Stimulated activated CD4-positive, alpha-beta T cell treated with anti-CD3 and anti-CD28 coated beads, Interleukin-2, amount 100 ng/mL, for 24 hours (primary cell): Measurements from ENCODE around the gene HOXD3.

Source experiments
- DNase-seq, 2 donors: peaks; one replicate each; pipeline ENCODE4 v3.0.0-alpha.2; 2020

Gene HOXD3

GRCh38 chr2:176156807-176157498, at the start of gene HOXD3:
Gene HOXD3, plus strand, starts transcription at chr2:176157307. Its CDS starts 11,808 bp downstream, at chr2:176169115.
- no peak for DNase-seq

GRCh38 chr2:176107731-176108181, 49.4 kb upstream of the HOXD3 start:
- no peak for DNase-seq

- DNase-seq, result no peak
Observed at GRCh38 chr2:176109192-176109901, 47.8 kb upstream of the HOXD3 start.

- no peak for DNase-seq
Observed at GRCh38 chr2:176109946-176110345, 47.2 kb upstream of the HOXD3 start.

- no peak for DNase-seq
Observed at GRCh38 chr2:176110415-176111308, 46.4 kb upstream of the HOXD3 start.

GRCh38 chr2:176111309-176111663, 45.8 kb upstream of the HOXD3 start:
- no peak for DNase-seq

DNA sequence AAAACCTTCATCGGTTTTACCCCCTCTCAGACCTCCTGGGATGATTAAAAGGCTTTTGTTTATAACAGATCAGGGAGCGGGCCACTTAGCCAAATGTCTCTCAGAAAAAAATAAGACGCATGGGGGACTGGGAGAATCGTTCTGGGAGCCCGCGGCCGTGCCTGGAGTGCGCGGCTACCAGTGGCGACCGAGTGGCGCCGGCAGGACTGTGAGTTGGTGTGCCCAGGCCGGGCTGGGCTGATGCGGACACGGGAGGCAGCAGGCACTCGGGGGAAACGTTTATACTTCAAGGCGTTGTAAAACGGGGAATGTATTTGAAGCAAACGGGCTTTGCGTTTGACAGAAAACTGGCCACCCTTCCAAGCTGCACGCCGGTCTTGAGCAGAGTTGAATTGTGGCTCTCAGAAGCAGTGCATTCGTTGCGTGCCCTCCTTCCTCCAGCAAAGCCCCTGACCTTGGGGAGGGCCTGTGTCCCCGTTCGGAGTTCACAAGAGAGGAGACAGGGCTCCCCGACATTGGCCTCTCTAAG, 45.2 kb upstream of the HOXD3 start:
- no peak for DNase-seq

- no peak for DNase-seq
Observed at GRCh38 chr2:176112375-176113302, 44.5 kb upstream of the HOXD3 start.

DNA sequence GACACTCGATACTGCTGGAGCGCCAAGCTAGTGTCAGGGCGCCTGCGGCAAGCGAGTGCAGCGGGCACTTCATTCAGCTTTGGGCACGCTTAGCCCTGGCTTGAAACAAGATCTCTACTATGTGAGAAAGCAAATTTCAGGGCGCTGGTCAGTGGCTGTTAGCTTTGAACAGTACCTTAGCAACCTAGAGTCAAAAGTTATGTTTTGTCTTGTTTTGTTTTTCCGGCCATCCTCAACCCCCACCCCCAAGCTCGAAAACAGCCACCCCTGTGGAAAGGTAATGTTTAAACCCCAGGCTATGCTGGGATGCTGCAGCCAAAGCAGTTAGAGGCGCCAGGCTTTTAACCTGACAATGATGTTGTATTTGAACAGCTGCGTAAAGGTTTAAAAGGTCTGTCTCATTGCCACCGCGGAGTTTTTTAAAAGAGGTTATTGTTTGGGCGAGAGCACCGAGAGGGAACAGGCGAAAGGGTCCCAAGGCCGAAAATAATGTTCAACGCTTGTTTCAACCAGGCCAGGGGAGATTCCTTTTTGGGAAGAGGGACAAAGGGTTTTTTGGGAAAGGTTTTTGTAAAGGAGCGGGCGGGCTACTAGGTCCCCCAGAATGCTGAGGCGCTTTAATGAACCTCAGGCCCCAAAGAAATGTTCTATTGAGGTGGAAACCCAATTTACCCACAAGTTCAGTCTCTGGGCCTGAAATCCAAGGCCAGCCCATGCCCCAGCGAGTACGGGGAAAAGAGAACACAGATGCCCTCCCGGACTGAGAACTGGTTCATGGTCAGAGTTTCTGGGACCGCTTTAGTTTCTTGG, 42.8 kb upstream of the HOXD3 start:
- DNase-seq, result no peak

DNA sequence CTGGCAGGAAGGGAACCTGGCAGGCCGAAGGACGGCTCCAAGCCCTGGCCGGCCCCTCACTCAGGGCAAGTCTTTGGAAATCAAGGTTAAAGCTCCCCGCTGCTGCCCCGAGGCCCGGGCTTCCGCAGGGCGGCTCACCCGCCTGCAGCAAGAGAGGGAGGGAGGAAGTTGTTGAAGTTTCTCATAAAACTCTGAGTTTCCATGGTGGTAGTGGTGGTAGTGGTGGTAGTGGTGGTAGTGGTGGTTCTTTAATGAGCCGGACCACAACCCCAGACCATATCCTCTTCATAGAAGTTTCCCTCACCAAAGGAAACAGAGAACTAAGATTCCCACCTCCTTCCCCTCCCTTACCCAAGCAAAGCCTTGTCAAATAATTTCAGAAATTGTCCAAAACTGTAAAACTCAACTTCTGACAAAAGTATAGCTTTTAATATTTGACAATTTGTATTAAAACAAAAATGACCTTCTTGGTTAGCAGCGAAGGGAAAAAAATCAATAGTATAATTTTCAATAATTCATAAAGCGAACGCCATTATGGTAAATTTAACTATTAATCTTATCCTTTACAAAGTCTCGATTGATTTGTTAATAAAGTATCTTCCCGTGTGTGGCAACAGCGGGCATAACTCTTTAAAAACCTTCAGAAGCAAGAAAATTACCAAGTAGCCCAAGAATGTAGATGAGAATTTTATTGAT, 42.0 kb upstream of the HOXD3 start:
- DNase-seq, result no peak

DNA sequence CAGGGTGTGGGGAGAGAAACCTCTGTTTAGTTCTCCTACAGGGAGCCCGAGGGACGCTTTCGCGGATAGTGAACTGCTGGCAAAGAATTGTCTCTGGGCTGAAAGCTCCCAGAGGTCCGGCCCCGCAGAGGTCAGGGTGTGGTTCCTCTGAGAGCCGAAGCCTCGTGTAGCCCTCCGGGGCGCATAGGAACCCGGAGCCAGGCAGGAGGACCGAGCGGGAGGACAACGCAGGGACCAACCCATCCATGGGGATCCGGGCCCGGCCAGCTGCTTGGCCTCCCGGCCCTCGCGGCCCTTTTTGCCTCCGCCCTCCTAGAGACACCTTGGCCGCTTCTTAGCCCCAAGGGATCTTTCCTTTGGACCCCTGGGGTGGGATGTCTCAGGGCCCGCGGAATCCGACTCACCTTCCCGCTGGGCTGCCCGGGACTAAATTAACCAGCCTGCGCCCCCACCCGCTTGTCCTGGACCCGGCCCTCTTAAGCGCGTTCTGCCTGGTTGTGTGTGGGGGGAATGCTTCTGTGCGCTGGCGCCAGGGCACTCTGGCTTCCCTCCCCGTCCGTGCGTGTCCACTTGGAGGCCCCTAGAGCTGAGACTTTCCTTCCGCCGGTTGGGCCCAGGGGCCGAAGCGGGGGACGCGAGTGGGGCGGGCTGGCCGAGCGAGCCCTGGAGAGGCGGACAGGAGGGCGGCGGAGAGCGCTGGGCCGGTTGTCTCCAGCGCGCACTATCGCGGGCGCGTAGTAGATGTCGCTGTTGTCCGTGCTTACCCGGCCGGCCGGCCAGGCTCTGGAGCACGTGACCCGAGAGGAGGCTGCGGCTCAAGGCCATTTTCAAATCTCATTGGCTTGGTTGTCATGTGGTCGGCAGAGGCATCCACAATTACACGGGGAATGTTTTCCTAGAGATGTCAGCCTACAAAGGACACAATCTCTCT, 41.0 kb upstream of the HOXD3 start, which contains the start of gene HOXD10:
Gene HOXD10 (plus strand): TSS at position 896 of the 931 bp plus-strand sequence. CDS start 56 bp downstream, outside the sequence.
- DNase-seq, result no peak

GRCh38 chr2:176117162-176117822, 39.8 kb upstream of the HOXD3 start:
- no peak for DNase-seq

DNA sequence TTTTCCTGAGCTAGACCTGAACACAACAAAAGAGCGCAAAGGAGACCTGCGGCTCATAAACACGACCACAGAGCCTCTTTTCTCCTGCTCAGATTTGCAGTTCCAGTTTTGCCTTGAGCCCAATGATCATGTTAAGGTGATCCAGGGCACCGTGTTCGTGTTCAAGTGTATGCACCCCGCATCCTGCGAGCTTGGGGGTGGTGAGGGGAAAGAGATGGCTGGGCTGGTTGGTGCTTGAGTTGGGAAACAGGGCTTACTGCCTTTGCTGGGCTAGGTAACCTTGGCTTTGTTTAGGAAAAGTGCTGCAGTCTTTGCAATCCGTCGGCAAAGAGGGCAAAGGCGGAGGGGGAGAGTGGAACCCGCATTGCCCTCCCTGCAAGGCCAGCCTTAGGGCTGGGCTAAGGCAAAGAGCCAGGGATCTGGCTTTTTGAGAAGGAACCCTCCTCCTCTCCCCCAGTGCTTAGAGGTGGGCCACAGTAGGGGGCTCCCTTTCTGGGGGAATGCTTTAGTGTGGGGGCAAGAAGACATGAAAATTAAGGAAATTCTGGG, 39.2 kb upstream of the HOXD3 start:
- no peak for DNase-seq

GRCh38 chr2:176118601-176119339, 38.3 kb upstream of the HOXD3 start:
- no peak for DNase-seq

DNA sequence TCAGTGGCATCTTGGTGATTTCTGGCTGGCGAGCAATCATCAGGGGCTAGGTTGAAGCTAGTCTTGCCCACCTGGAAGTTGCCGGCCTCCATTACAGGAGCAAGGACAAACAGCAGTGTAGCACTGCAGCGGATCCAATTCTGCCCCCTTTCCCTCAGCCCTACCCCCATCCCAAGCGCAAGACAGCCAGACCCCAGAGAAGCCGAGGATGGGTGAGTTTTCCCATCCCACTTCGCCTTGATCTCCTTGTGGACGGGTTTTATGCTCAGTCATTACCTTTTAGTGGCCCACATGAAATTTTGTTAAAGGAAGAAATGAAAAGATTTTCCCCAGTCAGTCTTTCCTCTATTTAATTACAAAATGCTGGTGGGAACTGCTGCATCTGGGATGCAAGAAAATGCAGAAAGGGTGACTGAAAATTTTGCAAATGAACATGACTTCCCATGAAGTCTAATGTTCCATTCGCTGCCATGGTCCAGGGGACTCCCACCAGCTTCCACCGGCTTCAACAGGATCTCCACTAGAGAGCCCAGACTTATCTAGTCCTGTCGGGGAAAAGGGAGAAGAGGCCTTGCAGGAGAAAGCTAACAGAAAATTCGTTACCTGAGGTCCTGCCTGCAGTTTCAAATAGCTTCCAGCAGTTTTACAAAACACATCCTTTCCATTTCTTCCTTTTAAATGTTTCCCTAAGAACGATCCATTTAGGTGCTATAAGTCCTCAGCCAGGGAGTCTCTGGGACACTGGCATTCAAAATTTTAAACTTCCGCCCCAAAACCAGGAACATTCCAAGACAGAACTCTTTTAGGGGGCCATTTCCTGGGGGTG, 36.5 kb upstream of the HOXD3 start:
- no peak for DNase-seq

DNA sequence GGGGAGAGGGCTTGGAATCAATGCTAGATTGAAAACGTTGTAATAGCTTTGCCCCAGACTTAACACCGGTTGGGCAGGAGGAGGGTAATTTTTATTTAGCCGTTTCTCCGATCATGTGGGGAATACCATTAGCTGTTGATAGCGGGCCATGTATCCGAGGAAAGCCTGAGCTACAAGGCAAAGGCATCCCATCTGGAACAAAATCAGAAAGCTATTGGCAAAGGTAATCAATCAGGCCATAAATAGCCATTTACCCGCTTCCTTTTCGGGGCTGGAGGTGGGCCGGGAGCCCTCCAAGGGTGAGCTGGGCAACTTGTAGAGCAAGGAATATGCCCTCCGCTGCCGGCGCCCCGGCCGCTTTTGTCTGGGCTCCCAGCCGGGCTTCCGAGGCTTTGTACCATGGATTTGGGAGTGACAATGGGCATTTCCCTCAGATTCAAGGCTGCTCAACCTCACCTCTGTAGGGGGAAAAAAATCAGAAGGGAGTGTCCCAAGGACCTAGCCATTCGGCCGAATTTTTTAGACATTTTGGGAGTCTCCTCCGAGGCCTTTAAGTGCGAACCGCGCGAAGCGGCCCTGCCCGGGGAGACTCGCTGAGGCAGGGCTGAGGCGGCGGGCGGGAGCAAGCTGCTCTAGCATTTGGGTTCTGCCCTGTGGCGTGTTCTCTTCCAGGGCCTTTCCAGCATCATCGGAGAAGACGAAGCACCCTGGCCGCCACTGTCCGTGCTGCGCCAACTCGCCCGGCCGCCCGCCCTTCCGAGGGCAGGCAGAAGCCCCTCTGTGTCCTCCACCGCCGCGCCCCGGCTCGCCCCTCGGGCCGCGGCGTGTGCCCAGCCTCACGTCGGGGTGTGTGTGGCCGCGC, 35.7 kb upstream of the HOXD3 start:
- DNase-seq, result no peak
